ENCODE data around the gene SOBP.

The SOBP gene

DNA sequence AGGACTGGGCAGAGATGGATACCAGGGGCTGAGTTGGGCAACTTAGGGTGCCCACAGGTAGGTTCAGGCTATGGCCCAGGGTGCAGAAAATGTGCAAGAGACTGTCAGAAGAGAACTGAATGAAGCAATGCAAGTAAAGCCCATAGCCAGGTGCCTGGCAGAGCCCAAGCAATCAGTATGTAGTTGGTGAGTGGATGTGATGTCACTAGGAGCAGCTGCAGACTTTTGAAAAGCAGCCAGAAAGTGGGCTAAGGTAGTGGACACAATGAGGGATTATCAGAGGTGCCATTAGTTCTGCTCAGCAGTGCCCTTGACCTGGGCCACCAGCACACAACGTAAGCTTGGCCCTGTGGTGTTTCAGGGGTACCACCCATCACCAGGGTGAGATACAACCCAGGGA is 135.3 kb downstream of the SOBP start:
- no peak for DNase-seq

DNA sequence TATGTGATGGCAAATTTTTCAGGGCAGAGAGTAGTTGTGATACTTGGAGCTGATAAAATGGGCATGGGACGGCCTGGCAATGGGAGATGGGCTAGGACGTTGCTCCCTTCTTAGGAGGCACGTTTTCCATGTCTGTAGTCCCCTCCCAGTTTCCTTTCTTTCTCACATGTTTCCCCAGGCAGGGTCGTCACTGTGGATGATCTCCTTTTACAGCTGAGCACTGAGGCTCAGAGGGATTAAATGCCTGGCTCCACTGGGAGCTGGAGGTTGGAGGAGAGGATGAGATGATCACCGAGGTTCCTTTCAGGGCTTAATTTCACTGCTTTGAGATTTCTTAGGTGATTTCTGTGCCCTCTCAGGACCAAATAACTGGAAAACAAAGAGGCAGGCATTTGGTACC is 136.7 kb downstream of the SOBP start:
- DNase-seq, result no peak

DNA sequence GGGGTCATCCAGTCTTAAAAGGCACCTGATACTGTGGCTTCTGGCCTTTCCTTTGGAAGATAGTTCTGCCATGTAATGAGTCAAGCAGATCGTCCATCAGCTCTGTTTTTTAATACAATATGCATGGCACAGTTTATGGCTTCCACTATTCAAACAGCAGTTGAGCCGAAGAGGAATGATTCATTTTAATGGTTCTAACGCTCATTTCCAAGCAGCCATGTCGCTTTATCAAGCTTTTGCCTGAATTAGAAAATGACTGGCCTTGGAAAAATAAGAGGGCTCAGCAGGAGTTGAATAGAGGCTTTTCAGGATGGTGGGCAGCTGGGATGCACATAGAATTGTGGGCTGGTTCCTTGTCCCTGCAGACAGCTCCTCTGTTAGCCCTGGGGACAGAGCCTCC is 138.1 kb downstream of the SOBP start:
- no peak for DNase-seq

DNA sequence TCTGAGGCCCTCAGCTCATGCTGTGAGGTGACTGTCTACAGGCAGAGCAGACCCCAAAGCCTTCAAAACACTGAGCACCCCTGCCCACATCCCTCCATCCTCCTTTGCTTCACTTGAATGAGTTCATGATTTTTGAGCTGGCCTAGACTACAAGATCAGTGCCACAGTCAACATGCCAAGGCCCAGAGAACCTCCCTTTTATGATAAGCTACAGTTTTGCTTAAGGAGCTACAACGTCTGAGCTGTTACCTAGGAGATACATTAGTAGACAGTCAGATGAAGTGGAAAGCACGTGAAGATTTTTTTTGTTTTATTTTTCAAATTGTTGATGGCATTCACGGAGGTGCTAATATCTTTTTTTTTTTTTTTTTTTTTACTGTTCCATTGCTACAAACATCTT is 139.0 kb downstream of the SOBP start:
- no peak for DNase-seq

DNA sequence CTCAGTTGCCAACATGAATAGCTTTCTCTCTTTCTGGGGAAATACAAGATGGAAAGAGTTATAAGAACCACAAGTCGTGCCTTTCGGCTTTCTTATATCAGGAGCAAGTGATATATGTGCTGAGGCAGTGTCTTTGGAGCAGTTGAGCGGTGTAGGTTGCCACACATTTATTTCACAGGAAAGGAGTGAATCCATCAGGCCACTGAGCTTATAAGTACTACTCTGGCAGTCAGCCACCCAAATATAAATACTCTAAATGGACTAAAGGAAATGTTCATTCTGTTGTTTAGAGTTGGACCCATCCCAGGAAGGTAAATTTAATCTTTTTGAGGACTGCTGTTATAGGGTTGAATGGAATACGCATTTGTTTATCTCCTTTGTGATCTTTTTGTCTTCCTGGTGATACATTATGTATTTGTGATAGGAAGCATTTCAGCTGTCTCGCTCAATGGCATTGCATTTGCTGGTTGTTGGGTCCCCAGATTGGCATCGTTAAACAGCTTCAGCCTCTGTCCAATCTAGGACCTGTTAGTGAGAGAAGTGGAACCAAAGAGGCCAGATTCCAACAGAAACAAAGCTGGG is 139.7 kb downstream of the SOBP start:
- no peak for DNase-seq

DNA sequence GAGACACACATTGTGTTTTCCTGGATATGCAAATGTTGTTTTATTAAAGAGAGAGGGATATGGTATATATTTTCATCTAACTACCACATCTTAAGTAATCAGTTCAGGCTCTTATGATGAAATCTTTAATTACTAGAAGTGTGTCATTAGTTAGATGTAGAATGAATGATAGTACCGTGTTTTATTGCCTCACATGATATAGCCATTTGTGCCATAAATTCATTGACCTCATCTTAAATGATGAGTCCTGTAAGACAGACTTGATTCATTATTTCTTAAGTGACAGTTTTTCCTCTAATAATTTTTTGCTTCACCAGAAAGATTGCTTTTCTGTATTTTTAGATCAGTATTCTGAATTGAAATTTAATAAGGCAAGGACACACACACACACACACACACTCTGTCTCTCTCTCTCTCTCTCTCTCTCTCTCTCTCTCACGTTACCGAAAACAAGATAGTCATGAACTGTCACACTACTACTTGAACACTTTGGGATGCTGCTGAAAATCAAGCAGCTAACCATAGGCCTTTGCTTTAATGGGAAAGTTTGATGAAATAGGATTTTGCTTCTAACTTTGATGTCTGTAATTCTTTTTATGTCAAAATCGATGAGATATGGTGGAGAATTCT is 140.5 kb downstream of the SOBP start:
- DNase-seq, result no peak

DNA sequence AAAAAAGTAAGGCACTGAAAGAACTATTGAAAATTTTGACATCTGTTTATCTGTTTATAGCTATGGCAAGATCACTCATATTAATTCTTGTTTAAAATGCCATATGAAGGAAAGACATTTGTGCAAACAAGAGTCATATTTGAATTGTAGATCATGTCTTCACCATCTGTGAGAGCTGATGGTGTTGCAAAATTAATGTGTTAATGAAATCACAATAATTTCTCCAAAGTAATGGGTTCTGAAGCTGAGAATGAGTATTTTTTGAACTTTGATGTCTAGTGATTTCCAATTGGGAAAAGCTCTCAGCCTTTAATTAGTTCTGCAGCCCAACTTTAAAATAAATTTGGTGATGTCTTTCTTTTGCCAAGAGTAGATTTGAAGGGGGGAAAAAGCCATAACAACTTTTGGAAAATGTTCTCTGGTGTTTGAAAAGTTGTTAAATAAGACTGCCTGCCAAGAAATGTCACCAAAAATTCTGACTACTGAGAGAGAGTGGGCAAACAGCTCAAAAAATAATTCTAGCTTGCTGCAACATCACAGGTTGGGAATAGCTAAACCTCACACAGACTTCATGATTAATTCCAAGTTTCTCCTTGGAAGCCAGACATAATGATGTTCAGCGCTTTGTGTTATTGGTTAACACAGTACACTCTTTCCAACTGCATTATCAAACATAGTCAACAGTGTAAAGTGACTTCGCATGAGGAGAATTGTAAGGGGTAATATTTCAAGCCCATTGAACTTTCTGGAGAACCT is 142.6 kb downstream of the SOBP start:
- DNase-seq, result no peak

DNA sequence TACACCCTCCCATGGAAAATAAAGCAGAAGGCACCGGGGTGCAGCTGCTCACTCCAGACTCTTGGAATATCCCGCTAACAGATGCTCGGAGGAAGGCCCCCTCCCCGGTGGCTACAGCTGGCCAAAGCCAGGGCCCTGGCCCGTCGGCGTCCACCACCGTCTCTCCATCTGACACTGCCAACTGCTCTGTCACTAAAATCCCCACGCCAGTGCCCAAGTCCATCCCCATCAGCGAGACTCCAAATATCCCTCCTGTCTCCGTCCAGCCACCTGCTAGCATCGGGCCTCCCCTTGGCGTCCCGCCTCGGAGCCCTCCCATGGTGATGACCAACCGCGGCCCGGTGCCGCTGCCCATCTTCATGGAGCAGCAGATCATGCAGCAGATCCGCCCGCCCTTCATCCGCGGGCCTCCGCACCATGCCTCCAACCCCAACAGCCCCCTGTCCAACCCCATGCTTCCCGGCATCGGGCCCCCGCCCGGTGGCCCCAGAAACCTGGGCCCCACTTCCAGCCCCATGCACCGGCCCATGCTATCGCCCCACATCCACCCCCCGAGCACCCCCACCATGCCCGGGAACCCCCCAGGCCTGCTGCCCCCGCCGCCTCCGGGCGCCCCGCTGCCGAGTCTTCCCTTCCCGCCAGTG is 143.9 kb downstream of the SOBP start:
- DNase-seq, result no peak

DNA sequence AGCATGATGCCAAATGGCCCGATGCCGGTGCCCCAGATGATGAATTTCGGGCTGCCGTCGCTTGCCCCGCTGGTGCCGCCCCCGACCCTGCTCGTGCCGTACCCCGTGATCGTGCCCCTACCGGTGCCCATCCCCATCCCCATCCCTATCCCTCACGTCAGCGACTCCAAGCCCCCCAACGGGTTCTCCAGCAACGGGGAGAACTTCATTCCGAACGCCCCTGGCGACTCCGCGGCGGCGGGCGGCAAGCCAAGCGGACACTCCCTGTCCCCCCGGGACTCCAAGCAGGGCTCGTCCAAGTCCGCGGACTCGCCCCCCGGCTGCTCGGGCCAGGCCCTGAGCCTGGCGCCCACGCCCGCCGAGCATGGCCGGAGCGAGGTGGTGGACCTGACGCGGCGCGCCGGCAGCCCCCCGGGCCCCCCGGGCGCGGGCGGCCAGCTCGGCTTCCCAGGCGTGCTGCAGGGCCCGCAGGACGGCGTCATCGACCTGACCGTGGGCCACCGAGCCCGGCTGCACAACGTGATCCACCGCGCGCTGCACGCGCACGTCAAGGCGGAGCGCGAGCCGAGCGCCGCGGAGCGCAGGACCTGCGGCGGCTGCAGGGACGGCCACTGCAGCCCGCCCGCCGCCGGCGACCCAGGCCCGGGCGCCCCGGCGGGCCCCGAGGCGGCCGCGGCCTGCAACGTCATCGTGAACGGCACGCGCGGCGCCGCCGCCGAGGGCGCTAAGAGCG is 144.6 kb downstream of the SOBP start:
- no peak for DNase-seq

DNA sequence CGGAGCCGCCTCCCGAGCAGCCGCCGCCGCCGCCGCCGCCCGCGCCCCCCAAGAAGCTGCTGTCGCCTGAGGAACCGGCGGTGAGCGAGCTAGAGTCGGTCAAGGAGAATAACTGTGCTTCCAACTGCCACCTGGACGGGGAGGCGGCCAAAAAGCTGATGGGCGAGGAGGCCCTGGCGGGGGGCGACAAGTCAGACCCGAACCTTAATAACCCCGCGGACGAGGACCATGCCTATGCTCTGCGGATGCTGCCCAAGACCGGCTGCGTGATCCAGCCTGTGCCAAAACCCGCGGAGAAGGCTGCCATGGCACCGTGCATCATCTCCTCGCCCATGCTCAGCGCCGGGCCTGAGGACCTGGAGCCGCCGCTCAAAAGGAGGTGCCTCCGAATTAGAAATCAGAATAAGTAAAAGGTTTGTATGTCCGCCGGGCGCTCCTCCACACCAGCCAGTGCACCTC is 145.2 kb downstream of the SOBP start:
- DNase-seq, result no peak

DNA sequence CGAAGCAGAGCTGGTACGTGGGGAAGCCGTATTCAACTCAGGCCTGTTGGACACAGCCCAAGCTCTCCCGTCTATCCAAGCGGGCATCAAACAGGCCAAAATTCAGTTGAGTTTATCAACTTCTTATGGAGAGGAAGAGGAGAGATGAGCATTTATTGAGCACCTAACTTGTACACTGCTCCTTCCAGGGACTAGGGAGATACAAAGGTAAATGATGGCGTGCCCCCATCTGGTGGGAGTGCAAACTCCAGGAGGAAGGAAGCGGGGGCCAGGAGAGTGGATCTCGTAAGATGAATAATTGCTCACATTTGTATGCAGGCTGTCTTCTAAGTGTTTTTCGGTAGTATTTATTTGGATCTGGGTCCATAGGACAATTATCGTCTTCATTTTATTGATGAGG is 146.6 kb downstream of the SOBP start:
- no peak for DNase-seq

DNA sequence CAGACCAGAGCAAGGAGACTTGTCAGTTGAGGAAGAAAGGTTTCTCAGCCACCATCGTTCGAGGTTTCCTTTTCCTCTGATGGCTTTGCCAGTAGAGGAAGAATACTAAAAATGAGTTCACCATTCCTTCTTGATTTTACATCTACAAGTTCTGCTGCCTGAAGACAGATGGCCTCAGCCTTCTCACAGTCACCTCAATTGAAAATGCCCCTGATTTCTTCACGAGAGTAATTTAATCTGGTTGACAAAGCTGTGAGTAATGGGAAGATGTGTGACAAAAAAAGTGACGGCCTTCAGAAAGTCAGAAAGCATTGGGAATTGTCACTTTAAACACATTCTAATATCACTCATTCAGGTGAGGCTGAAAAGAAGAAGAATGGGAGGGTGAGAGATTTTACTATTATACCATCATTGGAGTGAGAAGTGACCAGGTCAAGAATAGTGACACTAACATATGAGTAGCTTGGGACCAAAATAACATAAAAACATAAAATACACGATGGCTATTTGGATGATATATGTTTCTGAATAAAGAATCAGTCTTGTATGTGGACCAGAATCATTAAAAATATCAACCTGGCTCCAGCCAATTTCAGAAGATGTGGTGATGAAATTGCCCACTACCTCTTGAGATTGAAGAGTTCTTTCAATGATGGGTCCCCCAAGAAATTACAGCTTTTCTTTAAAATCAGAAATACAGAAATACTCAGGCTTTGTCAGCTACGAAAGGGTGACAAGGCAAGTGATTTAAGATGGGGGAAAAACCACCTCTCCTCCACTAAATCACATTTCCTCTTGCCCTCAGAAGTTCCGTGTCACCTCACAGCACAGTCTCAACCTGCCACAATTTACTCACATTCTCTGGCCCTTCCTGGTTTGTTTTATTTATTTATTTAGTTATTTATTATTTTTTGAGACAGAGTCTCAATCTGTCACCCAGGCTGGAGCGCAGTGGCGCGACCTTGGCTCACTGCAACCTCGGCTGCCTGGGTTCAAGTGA is 147.7 kb downstream of the SOBP start:
- no peak for DNase-seq

DNA sequence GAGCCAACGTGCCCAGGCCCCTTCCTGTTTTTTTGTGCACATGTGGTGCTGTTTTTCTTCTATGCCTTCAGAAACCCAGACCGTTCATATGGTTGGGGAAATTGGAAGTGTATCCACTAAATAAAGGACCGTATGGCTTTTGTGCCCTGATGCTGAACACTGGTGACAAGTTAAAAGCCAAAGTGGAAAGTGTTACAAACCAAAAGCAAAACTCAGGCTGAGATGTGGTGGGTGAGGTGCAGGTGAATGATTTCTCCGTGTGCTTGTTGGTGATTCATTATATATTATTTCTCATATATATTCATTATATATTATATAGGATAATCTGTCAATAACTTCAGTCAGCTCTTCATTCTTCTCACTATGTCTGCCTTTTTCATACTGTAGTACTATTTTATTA is 148.6 kb downstream of the SOBP start:
- no peak for DNase-seq

DNA sequence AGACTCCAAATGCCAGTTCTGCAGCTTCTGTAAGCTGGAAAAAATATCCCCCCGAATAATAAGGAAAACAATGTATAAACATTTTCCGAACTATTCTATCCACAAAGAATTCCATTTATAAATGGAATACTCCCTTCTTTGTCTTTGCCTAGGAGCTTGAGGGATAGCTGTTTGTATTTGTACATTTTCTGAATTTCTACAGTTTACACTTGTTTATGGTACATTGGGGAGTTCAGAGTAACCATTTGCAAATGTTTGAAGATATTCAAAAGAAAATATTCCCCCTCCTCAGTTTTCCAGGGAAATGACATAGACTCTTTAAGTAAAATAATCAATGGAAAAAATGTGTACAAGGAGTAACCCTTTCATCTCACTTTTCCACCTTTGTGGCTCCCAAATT is 149.6 kb downstream of the SOBP start:
- DNase-seq, result no peak

DNA sequence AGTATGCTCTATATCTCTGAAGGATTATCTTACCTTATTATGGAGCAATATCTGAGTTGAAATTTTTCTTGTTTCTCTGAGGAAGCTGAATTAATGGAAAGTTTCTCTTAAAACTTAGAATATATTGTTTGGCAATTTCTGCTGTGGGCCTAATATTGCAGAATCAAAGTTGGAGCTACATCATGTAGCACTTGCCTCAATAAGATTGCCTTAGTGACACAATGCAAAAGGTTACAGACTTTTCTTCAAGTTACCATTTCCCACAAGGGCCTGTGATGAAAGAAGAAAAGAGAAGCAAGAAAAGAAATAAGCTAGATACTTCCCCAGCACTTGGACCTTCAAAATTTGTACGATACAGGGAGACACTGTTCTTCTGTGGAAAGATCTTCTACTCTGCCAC is 151.2 kb downstream of the SOBP start:
- no peak for DNase-seq

DNA sequence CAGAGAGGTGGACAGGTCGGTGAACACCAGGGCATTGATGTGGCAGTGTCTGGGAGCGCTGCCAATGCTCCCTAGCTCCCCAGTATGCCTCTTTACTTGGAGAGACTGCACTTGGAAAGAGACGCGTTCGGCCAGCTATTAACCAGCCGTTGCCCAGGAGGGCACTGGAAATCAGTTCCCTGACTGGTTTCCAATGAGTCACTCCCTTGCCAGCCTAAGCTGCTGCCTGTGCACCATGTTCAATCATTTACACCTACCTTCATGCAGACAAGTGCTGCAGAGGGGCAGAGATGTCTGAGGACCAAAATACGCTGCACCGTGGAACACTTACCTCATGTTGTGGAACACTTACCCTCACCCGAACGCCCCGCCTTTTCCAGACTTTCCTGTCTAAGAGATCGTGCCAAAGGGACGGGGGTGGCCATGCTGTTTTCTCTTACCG is 151.6 kb downstream of the SOBP start:
- no peak for DNase-seq

DNA sequence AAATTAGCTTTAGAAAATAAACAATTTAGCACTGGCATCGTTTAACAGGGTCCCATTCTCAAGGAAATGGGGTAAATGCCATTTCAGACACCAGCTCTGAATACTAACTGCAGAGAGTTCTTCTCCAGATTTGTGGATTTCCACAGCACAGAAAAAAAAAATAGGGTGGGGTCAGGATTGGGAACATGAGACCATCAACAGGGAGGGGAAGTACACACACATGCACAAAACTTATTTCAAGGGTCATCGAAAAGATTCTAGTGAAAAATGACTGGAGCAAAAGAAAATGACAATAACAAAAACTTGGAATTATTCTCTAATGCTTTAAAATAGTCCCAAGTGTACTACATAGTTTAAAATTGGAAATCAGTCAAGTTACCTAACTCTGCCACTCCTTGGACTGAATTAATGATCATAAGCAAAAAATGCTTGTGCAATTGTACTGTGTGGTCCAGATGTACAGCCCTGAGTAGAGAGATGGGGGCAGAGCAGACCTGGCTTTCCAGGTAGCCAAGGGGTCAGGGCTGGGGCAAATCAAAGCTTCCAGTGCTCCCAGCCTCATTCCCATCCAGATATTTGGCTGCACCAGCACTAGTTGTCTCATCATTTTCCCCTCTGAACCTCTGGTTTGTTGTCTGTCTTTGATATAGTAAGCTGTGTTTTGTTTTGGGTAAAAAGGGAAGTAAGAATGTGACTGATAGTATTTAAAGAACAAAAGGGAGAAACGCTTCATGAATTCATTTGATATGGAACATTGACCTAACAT is 152.4 kb downstream of the SOBP start:
- no peak for DNase-seq

DNA sequence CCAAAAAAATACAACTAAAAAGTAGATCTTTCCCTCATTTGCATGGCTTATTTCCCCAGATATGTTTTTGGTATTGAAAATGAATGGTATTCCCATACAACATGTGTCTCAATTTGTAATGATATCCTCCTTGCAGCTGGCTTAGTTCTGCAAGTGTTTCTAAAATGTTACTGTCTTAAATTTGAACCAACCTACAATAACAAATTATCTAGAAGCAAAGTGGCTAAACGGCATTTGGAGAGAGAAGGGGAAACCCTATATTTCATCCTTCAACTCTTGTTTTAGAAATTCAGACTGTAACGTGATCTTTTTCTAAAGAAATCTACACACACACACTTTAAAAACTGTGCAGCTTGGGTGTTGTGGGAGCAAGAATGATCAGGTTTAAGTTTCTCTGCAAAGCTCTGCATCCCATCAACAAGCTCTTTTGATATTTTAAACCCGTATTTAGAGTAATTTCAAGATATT is 153.0 kb downstream of the SOBP start:
- no peak for DNase-seq

DNA sequence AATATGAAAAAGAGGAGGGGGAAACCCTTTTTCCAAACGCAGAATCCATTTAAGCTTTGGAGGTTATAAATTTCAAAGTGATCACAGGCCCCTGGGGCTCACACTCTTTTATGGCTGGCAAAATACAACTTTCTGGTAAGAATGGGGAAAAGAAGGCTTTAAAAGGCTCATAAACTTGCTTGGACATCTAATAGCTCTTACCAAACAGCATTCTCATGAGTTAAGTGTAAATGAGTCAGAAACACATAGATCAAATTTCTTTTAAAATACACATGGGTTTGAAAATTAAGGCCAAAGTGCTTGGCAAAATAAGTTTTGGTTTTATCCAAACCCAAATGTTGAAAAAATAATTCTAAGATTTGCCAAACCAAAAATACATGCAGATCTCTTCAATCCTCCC is 154.6 kb downstream of the SOBP start:
- no peak for DNase-seq

DNA sequence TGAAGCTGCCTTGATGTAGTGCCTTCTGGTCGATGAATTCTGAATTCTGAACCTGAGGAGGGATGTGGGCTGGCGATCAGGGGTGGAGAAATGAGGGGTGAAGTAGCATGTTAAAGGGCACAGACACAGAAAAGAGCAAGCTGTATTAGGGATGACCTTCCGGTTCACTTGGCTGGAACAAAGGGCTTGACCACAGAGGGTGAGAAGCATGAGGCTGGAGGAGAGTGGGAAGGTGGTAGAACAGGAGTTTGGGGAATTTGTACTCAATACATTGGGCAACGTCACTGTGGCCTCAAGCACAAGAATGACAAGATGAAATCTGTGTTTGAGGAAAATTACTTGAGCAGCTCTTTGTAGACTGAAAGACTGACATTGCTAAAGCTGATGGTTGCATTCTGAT is 155.8 kb downstream of the SOBP start:
- no peak for DNase-seq

DNA sequence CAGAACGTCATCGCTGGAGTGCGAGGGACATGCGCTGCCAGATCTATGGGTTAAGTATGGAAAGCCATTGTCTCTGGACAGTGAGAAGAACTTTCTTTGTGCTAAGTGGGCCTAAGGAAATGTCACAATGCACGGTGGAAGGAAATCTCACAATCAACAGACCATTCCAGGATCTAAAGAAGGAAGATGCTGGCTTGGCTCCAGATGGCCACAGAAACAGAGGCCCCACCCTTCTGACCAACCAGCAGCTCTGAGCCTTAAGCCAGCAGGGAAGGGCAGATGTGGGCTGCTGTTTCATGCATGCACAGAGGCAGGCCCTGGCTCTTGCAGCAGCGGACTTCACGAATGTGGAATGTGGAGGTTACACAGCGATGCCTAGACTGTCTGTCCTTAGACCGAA is 156.3 kb downstream of the SOBP start:
- DNase-seq, result no peak

Data from CD4-positive, alpha-beta T cell treated with Interferon gamma for 1 hour (primary cell).